ENCODE measurements around the gene IFT74. TPM values are rescaled to one million over a fixed set of nuclear protein-coding genes. Genes with fewer than 3 reads are reported as not detected.
A peak's percentile ranks its signal among the peaks of the same experiment; 100 is the strongest.

Gene IFT74
- total and polyA plus RNA-seq, 2 of the 13 experiments (the other 11 are each of a cell fraction or from before 2014, with no cell fraction given) = 4.2 to 12.3 TPM

DNA sequence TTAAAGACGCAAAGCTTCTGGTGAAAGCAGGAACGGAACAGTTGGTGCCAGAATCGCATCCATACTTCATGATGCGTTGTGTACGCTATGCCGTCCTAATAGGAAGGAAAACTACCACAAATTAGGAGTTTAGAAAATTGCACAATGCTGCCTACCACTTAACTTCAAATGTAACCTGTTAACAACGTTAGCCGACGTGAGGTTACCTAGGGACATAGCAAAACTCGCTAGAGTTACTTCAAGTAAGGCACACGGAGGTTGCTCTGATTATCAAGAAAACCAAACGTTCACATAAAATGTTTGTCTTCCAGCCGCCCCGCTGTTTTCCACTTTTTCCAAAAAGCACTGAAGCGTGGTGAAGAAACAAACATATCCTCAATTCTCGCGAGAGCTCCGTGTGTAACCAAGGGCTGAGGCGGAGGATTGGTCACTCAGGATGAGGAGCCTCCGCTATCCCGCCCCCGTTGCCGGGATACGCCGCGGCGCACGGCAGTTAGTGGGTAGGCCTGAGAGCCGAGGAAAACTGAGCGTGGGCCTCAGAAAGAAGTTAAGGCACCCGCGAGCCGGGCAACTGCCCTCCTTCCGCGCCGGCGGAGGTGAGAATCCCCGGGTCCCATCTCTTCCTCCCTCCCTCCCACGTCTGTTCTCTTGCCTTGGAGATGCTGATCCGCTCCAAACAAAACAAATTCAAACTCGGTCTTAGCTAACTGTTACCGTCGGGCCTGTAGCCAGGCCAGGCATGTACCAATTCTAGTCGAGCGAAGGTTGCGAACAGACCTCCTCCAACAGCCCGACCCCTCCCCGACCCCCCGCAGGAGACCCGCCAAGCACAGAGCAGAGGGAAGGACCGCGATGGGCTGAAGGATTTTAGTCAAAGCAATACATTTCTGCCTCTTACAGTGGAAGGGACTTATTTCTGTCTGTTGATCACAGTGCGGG is at the start of gene IFT74 (continued):
- no peak for TF ChIP-seq ZNF652 (CRISPR knock-in tag; IDR thresholded peaks at IDR 0.05; ENCODE audit: borderline replicate concordance, low read depth)
- peak; percentile 9; the same call in 1 of the 2 replicates for TF ChIP-seq FOSL2 (CRISPR knock-in tag; IDR thresholded peaks at IDR 0.05)
- TF ChIP-seq YEATS2 (CRISPR knock-in tag; IDR thresholded peaks at IDR 0.05; ENCODE audit: borderline replicate concordance) = peak; percentile 91; the same call in 1 of the 2 replicates
- no peak for TF ChIP-seq ZNF34 (CRISPR knock-in tag; IDR thresholded peaks at IDR 0.05; ENCODE audit: borderline replicate concordance)
- no peak for TF ChIP-seq ZNF883 (CRISPR knock-in tag; IDR thresholded peaks at IDR 0.05; ENCODE audit: not compliant biosample characterization)
- TF ChIP-seq RARA (CRISPR knock-in tag; IDR thresholded peaks at IDR 0.05) = 0 out of 2 replicates have a peak, but pooled peaks have one; percentile 8
- TF ChIP-seq SOX6 (IDR thresholded peaks at IDR 0.05) = no peak
- no peak for TF ChIP-seq SOX6 (CRISPR knock-in tag; IDR thresholded peaks at IDR 0.05)
- peak; percentile 63 for TF ChIP-seq GABPB1 (CRISPR knock-in tag; IDR thresholded peaks at IDR 0.05)
- TF ChIP-seq TFE3 (CRISPR knock-in tag; IDR thresholded peaks at IDR 0.05) = no peak
- no peak for TF ChIP-seq ZNF891 (CRISPR knock-in tag; IDR thresholded peaks at IDR 0.05)
- TF ChIP-seq ZNF816 (CRISPR knock-in tag; IDR thresholded peaks at IDR 0.05; ENCODE audit: borderline replicate concordance) = no peak
- TF ChIP-seq THAP7 (CRISPR knock-in tag; IDR thresholded peaks at IDR 0.05) = no peak
- TF ChIP-seq, protein P1, sequence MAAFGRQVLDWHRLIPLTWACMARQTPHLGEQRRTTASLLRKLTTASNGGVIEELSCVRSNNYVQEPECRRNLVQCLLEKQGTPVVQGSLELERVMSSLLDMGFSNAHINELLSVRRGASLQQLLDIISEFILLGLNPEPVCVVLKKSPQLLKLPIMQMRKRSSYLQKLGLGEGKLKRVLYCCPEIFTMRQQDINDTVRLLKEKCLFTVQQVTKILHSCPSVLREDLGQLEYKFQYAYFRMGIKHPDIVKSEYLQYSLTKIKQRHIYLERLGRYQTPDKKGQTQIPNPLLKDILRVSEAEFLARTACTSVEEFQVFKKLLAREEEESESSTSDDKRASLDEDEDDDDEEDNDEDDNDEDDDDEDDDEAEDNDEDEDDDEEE (CRISPR knock-in tag; IDR thresholded peaks at IDR 0.05) = peak; percentile 86; the same call in 1 of the 2 replicates
- peak; percentile 82 for TF ChIP-seq KDM5A (IDR thresholded peaks at IDR 0.05; ENCODE audit: borderline replicate concordance, low read length)
- no peak for TF ChIP-seq ZNF720 (CRISPR knock-in tag; IDR thresholded peaks at IDR 0.05)
- TF ChIP-seq NBN (conservative IDR thresholded peaks at IDR 0.05) = no peak
- 0 out of 2 replicates have a peak, but pooled peaks have one; percentile 60 for TF ChIP-seq ZNF775 (CRISPR knock-in tag; IDR thresholded peaks at IDR 0.05; ENCODE audit: borderline replicate concordance)
- TF ChIP-seq ZEB1 (IDR thresholded peaks at IDR 0.05; ENCODE audit: insufficient replicate concordance, low read depth) = no peak
- TF ChIP-seq ZNF329 (CRISPR knock-in tag; IDR thresholded peaks at IDR 0.05; ENCODE audit: low read depth) = no peak
- TF ChIP-seq SMARCE1 (IDR thresholded peaks at IDR 0.05; ENCODE audit: borderline replicate concordance) = no peak
- TF ChIP-seq SMARCC2 (IDR thresholded peaks at IDR 0.05) = no peak
- no peak for TF ChIP-seq HNRNPH1 (optimal IDR thresholded peaks at IDR 0.05; ENCODE audit: low read depth, low read length)
- TF ChIP-seq GPN1 (CRISPR knock-in tag; IDR thresholded peaks at IDR 0.05; ENCODE audit: borderline replicate concordance) = no peak
- TF ChIP-seq ZNF550 (CRISPR knock-in tag; IDR thresholded peaks at IDR 0.05; ENCODE audit: borderline replicate concordance) = no peak
- no peak for TF ChIP-seq ZNF678 (CRISPR knock-in tag; IDR thresholded peaks at IDR 0.05)
- TF ChIP-seq FIP1L1 (IDR thresholded peaks at IDR 0.05; ENCODE audit: borderline replicate concordance, insufficient read depth, low read depth, low read length) = no peak

All from HepG2 (cell line).